Stimulated activated CD8-positive, alpha-beta memory T cell treated with anti-CD3 and anti-CD28 coated beads, Interleukin-7, amount 100 ng/mL, for 24 hours (primary cell): ENCODE results near the gene SH2D2A.

Source experiments
- DNase-seq: peaks from one replicate; pipeline ENCODE4 v3.0.0-alpha.2; 2020; ENCODE audit warnings: low read depth

The SH2D2A gene

GRCh38 chr1:156847591-156848460 lies 31.2 kb upstream of the SH2D2A start:
- DNase-seq: no peak

GRCh38 chr1:156846643-156847042 lies 30.0 kb upstream of the SH2D2A start:
- DNase-seq: no peak

- DNase-seq: no peak
These were observed 29.4 kb upstream of the SH2D2A start for GRCh38 chr1:156845953-156846545.

GRCh38 chr1:156845055-156845952 lies 28.7 kb upstream of the SH2D2A start:
- no peak for DNase-seq

GRCh38 chr1:156844638-156845037 lies 28.0 kb upstream of the SH2D2A start:
- no peak for DNase-seq

GRCh38 chr1:156844102-156844501 lies 27.5 kb upstream of the SH2D2A start:
- no peak for DNase-seq

- DNase-seq: no peak
These were observed 26.1 kb upstream of the SH2D2A start for GRCh38 chr1:156842618-156843300.

GRCh38 chr1:156841295-156841855 lies 24.7 kb upstream of the SH2D2A start:
- DNase-seq: no peak

- no peak for DNase-seq
These were observed 24.2 kb upstream of the SH2D2A start for GRCh38 chr1:156840898-156841279.

GRCh38 chr1:156840186-156840897 lies 23.7 kb upstream of the SH2D2A start:
- DNase-seq: no peak

- DNase-seq: no peak
These were observed 22.9 kb upstream of the SH2D2A start for GRCh38 chr1:156839426-156840109.

- DNase-seq: no peak
These were observed 22.3 kb upstream of the SH2D2A start for GRCh38 chr1:156838972-156839371.

GRCh38 chr1:156836892-156837291 lies 20.2 kb upstream of the SH2D2A start:
- DNase-seq: no peak

- DNase-seq: no peak
These were observed 19.5 kb upstream of the SH2D2A start for GRCh38 chr1:156836041-156836654.

- DNase-seq: no peak
These were observed 17.7 kb upstream of the SH2D2A start for GRCh38 chr1:156834322-156834721.

GRCh38 chr1:156833603-156834002 lies 17.0 kb upstream of the SH2D2A start:
- DNase-seq: no peak

GRCh38 chr1:156832434-156832833 lies 15.8 kb upstream of the SH2D2A start:
- DNase-seq: no peak

GRCh38 chr1:156828400-156829124 lies 11.9 kb upstream of the SH2D2A start:
- no peak for DNase-seq

GRCh38 chr1:156826630-156827029 lies 10.0 kb upstream of the SH2D2A start:
- DNase-seq: no peak
